OCI-LY1 (cell line): ENCODE results near the gene CPA5.

Experiments used
- H2AFZ ChIP-seq: fragments of 200-600 bp; sonication (generic), shearing (Covaris generic); 2 replicates; pipeline ENCODE4 v1.6.0; 2014; ENCODE audit warnings: antibody characterized with exemption, mild to moderate bottlenecking, low read length
- H3F3A ChIP-seq: fragments of 200-600 bp; sonication (generic), shearing (Covaris generic); 2 replicates; pipeline ENCODE4 v1.6.0; 2014; ENCODE audit warnings: mild to moderate bottlenecking, antibody characterized with exemption, low read length, moderate library complexity; ENCODE audit not compliant: insufficient read depth
- H3K27ac ChIP-seq: fragments of 200-600 bp; sonication (generic); 2 replicates; pipeline ENCODE4 v1.5.1; 2014; ENCODE audit warnings: low read length, mixed run types, mild to moderate bottlenecking, low read depth; ENCODE audit not compliant: poor library complexity, severe bottlenecking
- H3K27me3 ChIP-seq: fragments of 200-600 bp; sonication (generic); 2 replicates; pipeline ENCODE4 v1.6.0; 2014; ENCODE audit warnings: antibody characterized with exemption, mild to moderate bottlenecking, low read length, moderate library complexity; ENCODE audit not compliant: insufficient read depth
- H3K36me3 ChIP-seq: fragments of 200-600 bp; sonication (generic); 2 replicates; pipeline ENCODE4 v1.6.1; 2014; ENCODE audit warnings: mild to moderate bottlenecking, antibody characterized with exemption, low read length, moderate library complexity, mixed read lengths; ENCODE audit not compliant: insufficient read depth
- H3K4me1 ChIP-seq: fragments of 200-600 bp; sonication (generic); 2 replicates; pipeline ENCODE4 v1.5.1; 2014; ENCODE audit warnings: mild to moderate bottlenecking, low read length, moderate library complexity; ENCODE audit not compliant: insufficient read depth, severe bottlenecking
- H3K4me2 ChIP-seq: fragments of 200-600 bp; sonication (generic), shearing (Covaris generic); 2 replicates; pipeline ENCODE4 v1.6.1; 2014; ENCODE audit warnings: low read length
- H3K4me3 ChIP-seq: fragments of 200-600 bp; sonication (generic); 2 replicates; pipeline ENCODE4 v1.5.1; 2014; ENCODE audit warnings: low read length, low read depth, mild to moderate bottlenecking, mixed read lengths; ENCODE audit not compliant: poor library complexity, severe bottlenecking
- H3K79me2 ChIP-seq: fragments of 200-600 bp; shearing (Covaris generic); 2 replicates; pipeline ENCODE4 v1.6.1; 2016; ENCODE audit warnings: mixed run types, low read length, mixed read lengths; ENCODE audit not compliant: insufficient read depth
- H3K9ac ChIP-seq: fragments of 200-600 bp; sonication (generic), shearing (Covaris generic); 2 replicates; pipeline ENCODE4 v1.6.1; 2014; ENCODE audit warnings: mild to moderate bottlenecking, low read length, mixed read lengths
- H3K9me2 ChIP-seq: fragments of 200-600 bp; sonication (generic), shearing (Covaris generic); 2 replicates; pipeline ENCODE4 v1.6.1; 2014; ENCODE audit warnings: low read depth, mild to moderate bottlenecking, low read length, mixed read lengths
- H3K9me3 ChIP-seq: fragments of 200-600 bp; shearing (Covaris generic); 2 replicates; pipeline ENCODE4 v1.6.1; 2014; ENCODE audit warnings: low read length, mixed read lengths
- H4K20me1 ChIP-seq: fragments of 200-600 bp; sonication (generic), shearing (Covaris generic); 2 replicates; pipeline ENCODE4 v1.6.0; 2016; ENCODE audit warnings: mild to moderate bottlenecking, low read length; ENCODE audit not compliant: insufficient read depth
- EZH2 ChIP-seq: fragments of 200-600 bp; sonication (generic), shearing (Covaris generic); IDR thresholded peaks from 2 replicates; pipeline ENCODE4 v1.8.0; 2017; ENCODE audit warnings: borderline replicate concordance, mixed run types, mild to moderate bottlenecking, antibody characterized with exemption, low read length, moderate library complexity, mixed read lengths
- TF ChIP-seq, protein P1 (sequence below): fragments of 200-600 bp; sonication (generic), shearing (Covaris generic); IDR thresholded peaks from 2 replicates; pipeline ENCODE4 v1.5.1; 2017; ENCODE audit warnings: mild to moderate bottlenecking, antibody characterized with exemption, low read length, moderate library complexity, mixed read lengths

CPA5 gene

GRCh38 chr7:130400120-130400572 lies 55.5 kb downstream of the CPA5 start:
- H3K36me3 ChIP-seq = peaks cover 29% of the 10 kb centered on the region; the same call in 1 of the 2 replicates
- H3K4me3 ChIP-seq = no peak overlapping the region
- H3K9me3 ChIP-seq = no peaks in the 10 kb centered on the region
- no peaks in the 10 kb centered on the region for H3K27me3 ChIP-seq
- no peak overlapping the region for H3K27ac ChIP-seq
- H3K79me2 ChIP-seq = no peaks in the 10 kb centered on the region
- no peak overlapping the region for H3K4me2 ChIP-seq
- TF ChIP-seq, protein P1, sequence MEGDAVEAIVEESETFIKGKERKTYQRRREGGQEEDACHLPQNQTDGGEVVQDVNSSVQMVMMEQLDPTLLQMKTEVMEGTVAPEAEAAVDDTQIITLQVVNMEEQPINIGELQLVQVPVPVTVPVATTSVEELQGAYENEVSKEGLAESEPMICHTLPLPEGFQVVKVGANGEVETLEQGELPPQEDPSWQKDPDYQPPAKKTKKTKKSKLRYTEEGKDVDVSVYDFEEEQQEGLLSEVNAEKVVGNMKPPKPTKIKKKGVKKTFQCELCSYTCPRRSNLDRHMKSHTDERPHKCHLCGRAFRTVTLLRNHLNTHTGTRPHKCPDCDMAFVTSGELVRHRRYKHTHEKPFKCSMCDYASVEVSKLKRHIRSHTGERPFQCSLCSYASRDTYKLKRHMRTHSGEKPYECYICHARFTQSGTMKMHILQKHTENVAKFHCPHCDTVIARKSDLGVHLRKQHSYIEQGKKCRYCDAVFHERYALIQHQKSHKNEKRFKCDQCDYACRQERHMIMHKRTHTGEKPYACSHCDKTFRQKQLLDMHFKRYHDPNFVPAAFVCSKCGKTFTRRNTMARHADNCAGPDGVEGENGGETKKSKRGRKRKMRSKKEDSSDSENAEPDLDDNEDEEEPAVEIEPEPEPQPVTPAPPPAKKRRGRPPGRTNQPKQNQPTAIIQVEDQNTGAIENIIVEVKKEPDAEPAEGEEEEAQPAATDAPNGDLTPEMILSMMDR = no peak
- no peak for TF ChIP-seq EZH2
- no peak overlapping the region for H3K9ac ChIP-seq
- no peaks in the 10 kb centered on the region for H3F3A ChIP-seq
- H3K4me1 ChIP-seq = peaks cover 10% of the 10 kb centered on the region
- no peaks in the 10 kb centered on the region for H4K20me1 ChIP-seq
- no peaks in the 10 kb centered on the region for H3K9me2 ChIP-seq
- H2AFZ ChIP-seq = no peak overlapping the region

GRCh38 chr7:130401101-130401500 lies 56.5 kb downstream of the CPA5 start:
- TF ChIP-seq, protein P1 = no peak
- no peak for TF ChIP-seq EZH2

DNA sequence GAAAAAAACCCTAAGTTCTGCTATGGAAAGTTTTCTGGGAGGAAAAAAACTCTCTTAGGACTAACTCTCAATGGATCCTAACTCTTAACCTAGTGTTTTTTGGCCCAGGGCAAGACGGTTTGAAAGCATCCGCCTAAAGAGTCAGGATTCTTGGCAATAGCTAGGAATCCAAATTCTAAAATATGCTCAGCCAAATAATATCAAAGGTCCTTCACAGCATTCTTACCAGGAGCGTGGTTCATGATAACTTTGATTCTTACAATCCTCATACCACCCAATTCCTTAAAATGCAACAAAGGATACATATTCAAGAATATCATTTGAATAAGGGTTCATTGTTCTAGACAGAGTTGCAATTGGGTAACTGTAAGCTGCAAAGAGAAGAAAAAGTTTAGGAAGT lies 57.0 kb downstream of the CPA5 start:
- H3K27ac ChIP-seq = no peak overlapping the region

More at GRCh38 chr7:130401101-130401500, 56.5 kb downstream of the CPA5 start:
- H3K9ac ChIP-seq = no peak overlapping the region
- H3K9me3 ChIP-seq = no peaks in the 10 kb centered on the region
- H4K20me1 ChIP-seq = no peaks in the 10 kb centered on the region
- no peak overlapping the region for H3K4me3 ChIP-seq
- H3K4me2 ChIP-seq = no peak overlapping the region
- H2AFZ ChIP-seq = no peak overlapping the region
- H3K27me3 ChIP-seq = no peaks in the 10 kb centered on the region
- H3F3A ChIP-seq = no peaks in the 10 kb centered on the region
- peaks cover 10% of the 10 kb centered on the region for H3K4me1 ChIP-seq
- no peaks in the 10 kb centered on the region for H3K9me2 ChIP-seq
- H3K79me2 ChIP-seq = no peaks in the 10 kb centered on the region
- no peak overlapping the region for H3K27ac ChIP-seq
- peaks cover 29% of the 10 kb centered on the region; the same call in 1 of the 2 replicates for H3K36me3 ChIP-seq

More for the DNA sequence above, 57.0 kb downstream of the CPA5 start:
- Histone ChIP-seq H3K9ac (no peak overlapping the region), H3K79me2 (no peaks in the 10 kb centered on the region), H3K36me3 (peaks cover 29% of the 10 kb centered on the region; the same call in 1 of the 2 replicates), H3K4me1 (peaks cover 10% of the 10 kb centered on the region), H3K27me3 (no peaks in the 10 kb centered on the region), H4K20me1 (no peaks in the 10 kb centered on the region), H3K4me2 (no peak overlapping the region), H3K9me2 (no peaks in the 10 kb centered on the region), H3K9me3 (no peaks in the 10 kb centered on the region), H3F3A (no peaks in the 10 kb centered on the region), H3K4me3 (no peak overlapping the region), H2AFZ (no peak overlapping the region)
- TF ChIP-seq, protein P1 = no peak
- TF ChIP-seq EZH2 = no peak
